DOHH2 (cell line): ENCODE measurements around the gene TLE5.
A peak's percentile ranks its signal among the peaks of the same experiment; 100 is the strongest.

Experiments
- H3F3A ChIP-seq: fragments of 200-600 bp; sonication (generic), shearing (Covaris generic); 2 replicates; pipeline ENCODE4 v1.6.0; 2016; ENCODE audit warnings: antibody characterized with exemption, mild to moderate bottlenecking; ENCODE audit not compliant: control insufficient read depth, insufficient read depth
- H3K27ac ChIP-seq: fragments of 200-600 bp; sonication (generic); 2 replicates; pipeline ENCODE4 v1.5.1; 2014; ENCODE audit warnings: low read depth, mild to moderate bottlenecking, low read length, moderate library complexity
- H3K27me3 ChIP-seq: fragments of 200-600 bp; sonication (generic); 2 replicates; pipeline ENCODE4 v1.6.1; 2014; ENCODE audit warnings: mild to moderate bottlenecking, low read length, mixed read lengths; ENCODE audit not compliant: control insufficient read depth
- H3K36me3 ChIP-seq: fragments of 200-600 bp; sonication (generic); 2 replicates; pipeline ENCODE4 v1.6.1; 2014; ENCODE audit warnings: mild to moderate bottlenecking, low read length, moderate library complexity, mixed read lengths; ENCODE audit not compliant: control insufficient read depth
- H3K4me1 ChIP-seq: fragments of 200-600 bp; sonication (generic); 2 replicates; pipeline ENCODE4 v1.6.1; 2014; ENCODE audit warnings: mild to moderate bottlenecking, low read length, mixed read lengths; ENCODE audit not compliant: control insufficient read depth
- H3K4me2 ChIP-seq: fragments of 200-600 bp; sonication (generic); 2 replicates; pipeline ENCODE4 v1.6.0; 2014; ENCODE audit warnings: mild to moderate bottlenecking, low read length, moderate library complexity
- H3K4me3 ChIP-seq: fragments of 200-600 bp; sonication (generic); 2 replicates; pipeline ENCODE4 v1.5.1; 2014; ENCODE audit warnings: mild to moderate bottlenecking, low read length, mixed read lengths
- H3K79me2 ChIP-seq: fragments of 200-600 bp; sonication (generic); 2 replicates; pipeline ENCODE4 v1.6.1; 2014; ENCODE audit warnings: mild to moderate bottlenecking, low read length, mixed read lengths; ENCODE audit not compliant: control insufficient read depth
- H3K9me2 ChIP-seq: fragments of 200-600 bp; sonication (generic); replicated peaks from 2 replicates; pipeline ENCODE4 v1.6.1; 2014; ENCODE audit warnings: mild to moderate bottlenecking, low read length, mixed read lengths; ENCODE audit not compliant: control insufficient read depth
- H3K9me3 ChIP-seq: fragments of 200-600 bp; sonication (generic); 2 replicates; pipeline ENCODE4 v1.6.1; 2014; ENCODE audit warnings: antibody characterized with exemption, low read length, mixed read lengths; ENCODE audit not compliant: control insufficient read depth, insufficient read depth
- H4K20me1 ChIP-seq: fragments of 200-600 bp; sonication (generic); 2 replicates; pipeline ENCODE4 v1.6.0; 2014; ENCODE audit warnings: low read depth, mild to moderate bottlenecking, antibody characterized with exemption, low read length, moderate library complexity; ENCODE audit not compliant: control insufficient read depth, insufficient read depth
- EZH2phosphoT487 ChIP-seq: fragments of 200-600 bp; sonication (generic); IDR thresholded peaks from 2 replicates; pipeline ENCODE4 v1.6.1; 2017; ENCODE audit warnings: borderline replicate concordance, mild to moderate bottlenecking, antibody characterized with exemption, low read length, moderate library complexity, mixed read lengths
- TF ChIP-seq, protein P1 (sequence below): fragments of 200-600 bp; sonication (generic); IDR thresholded peaks from one replicate; pipeline ENCODE4 v1.5.1; 2014; ENCODE audit warnings: antibody characterized with exemption, mild to moderate bottlenecking, low read depth, low read length; ENCODE audit not compliant: poor library complexity, severe bottlenecking

The TLE5 gene

DNA sequence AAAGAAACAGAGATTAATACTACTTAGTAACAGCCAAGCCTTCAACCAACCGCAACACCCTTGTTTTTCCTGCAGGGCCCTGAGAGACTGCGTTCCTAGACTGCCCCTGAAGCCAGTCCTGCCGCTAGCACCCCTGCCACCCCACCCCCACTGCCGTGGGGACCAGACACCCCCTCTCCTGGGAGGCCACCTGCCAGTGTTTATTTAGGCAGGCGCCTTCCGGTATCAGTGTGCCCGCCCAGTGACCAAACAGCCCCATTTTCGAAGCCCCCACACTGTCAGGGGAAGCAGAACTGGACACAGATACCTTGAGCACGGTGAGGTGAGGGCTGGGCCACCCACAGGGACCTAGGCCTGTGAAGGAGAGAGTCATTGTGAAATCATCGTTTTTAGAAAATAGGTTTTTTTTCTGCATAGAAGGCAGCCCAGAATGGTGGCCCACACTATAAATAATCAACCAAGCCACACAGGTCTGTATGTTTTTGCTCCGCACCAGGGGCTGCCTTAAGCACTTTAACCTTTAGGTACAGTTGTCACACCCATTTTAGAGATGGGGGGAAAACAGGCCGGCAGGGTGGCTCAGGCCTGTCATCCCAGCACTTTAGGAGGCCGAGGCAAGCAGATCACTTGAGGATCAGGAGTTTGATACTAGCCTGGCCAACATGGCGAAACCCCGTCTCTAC lies 3.5 kb upstream of the TLE5 start:
- no peaks in the 10 kb centered on the region for H3K27me3 ChIP-seq
- H3K27ac ChIP-seq: peak overlapping the region; percentile 73
- no peaks in the 10 kb centered on the region for H3K9me2 ChIP-seq
- TF ChIP-seq EZH2phosphoT487: no peak
- TF ChIP-seq, protein P1, sequence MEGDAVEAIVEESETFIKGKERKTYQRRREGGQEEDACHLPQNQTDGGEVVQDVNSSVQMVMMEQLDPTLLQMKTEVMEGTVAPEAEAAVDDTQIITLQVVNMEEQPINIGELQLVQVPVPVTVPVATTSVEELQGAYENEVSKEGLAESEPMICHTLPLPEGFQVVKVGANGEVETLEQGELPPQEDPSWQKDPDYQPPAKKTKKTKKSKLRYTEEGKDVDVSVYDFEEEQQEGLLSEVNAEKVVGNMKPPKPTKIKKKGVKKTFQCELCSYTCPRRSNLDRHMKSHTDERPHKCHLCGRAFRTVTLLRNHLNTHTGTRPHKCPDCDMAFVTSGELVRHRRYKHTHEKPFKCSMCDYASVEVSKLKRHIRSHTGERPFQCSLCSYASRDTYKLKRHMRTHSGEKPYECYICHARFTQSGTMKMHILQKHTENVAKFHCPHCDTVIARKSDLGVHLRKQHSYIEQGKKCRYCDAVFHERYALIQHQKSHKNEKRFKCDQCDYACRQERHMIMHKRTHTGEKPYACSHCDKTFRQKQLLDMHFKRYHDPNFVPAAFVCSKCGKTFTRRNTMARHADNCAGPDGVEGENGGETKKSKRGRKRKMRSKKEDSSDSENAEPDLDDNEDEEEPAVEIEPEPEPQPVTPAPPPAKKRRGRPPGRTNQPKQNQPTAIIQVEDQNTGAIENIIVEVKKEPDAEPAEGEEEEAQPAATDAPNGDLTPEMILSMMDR: no peak
- H4K20me1 ChIP-seq: no peaks in the 10 kb centered on the region
- H3F3A ChIP-seq: peaks cover 15% of the 10 kb centered on the region
- peaks cover 73% of the 10 kb centered on the region for H3K4me1 ChIP-seq
- peaks cover 22% of the 10 kb centered on the region for H3K79me2 ChIP-seq
- peaks cover 8% of the 10 kb centered on the region for H3K36me3 ChIP-seq
- peak overlapping the region; percentile 60 for H3K4me2 ChIP-seq
- H3K9me3 ChIP-seq: peaks cover 7% of the 10 kb centered on the region; the same call in 1 of the 2 replicates
- H3K4me3 ChIP-seq: peak overlapping the region; percentile 40

DNA sequence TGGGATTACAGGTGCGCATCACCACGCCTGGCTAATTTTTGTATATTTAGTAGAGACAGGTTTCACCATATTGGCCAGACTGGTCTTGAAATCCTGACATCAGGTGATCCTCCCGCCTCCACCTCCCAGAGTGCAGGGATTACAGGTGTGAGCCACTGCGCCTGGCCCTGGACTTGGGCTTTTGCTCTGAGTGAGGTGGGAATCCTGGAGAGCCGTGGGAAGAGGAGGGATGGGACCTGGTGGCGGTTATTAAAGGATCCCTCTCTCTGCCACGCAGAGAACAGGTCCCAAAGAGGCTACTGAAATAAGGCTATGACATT lies 1.7 kb upstream of the TLE5 start:
- TF ChIP-seq EZH2phosphoT487: no peak
- TF ChIP-seq, protein P1: no peak
- Histone ChIP-seq H3K27ac (no peak overlapping the region), H3K27me3 (no peaks in the 10 kb centered on the region), H3K4me2 (peak overlapping the region; percentile 86; the same call in 1 of the 2 replicates), H3K4me3 (peak overlapping the region; percentile 89; the same call in 1 of the 2 replicates), H3K4me1 (peaks cover 63% of the 10 kb centered on the region), H4K20me1 (no peaks in the 10 kb centered on the region), H3F3A (peaks cover 23% of the 10 kb centered on the region), H3K9me3 (no peaks in the 10 kb centered on the region), H3K79me2 (peaks cover 36% of the 10 kb centered on the region), H3K36me3 (peaks cover 23% of the 10 kb centered on the region), H3K9me2 (no peaks in the 10 kb centered on the region)

GRCh38 chr19:3061182-3062161 lies 823 bp downstream of the TLE5 start:
- Histone ChIP-seq H3K36me3 (peaks cover 47% of the 10 kb centered on the region), H3K27ac (peak overlapping the region; percentile 93)

More at GRCh38 chr19:3061182-3062161, 823 bp downstream of the TLE5 start:
- Histone ChIP-seq H3F3A (peaks cover 19% of the 10 kb centered on the region), H3K4me1 (peaks cover 48% of the 10 kb centered on the region), H3K4me3 (peak overlapping the region; percentile 90), H3K79me2 (peaks cover 42% of the 10 kb centered on the region), H3K4me2 (peak overlapping the region; percentile 60), H3K9me2 (no peaks in the 10 kb centered on the region), H3K9me3 (no peaks in the 10 kb centered on the region), H4K20me1 (no peaks in the 10 kb centered on the region), H3K27me3 (no peaks in the 10 kb centered on the region)
- TF ChIP-seq, protein P1: peak; percentile 67
- TF ChIP-seq EZH2phosphoT487: no peak
